ENCODE results near the gene ARMH1.
"Not testable (repeated sequence)": the region's sequence is repeated elsewhere in the genome, so short reads cannot be mapped to it uniquely, and the experiment has no call there.

ARMH1 gene

GRCh38 chr1:44720281-44720680 is 45.8 kb downstream of the ARMH1 start:
- no peak for DNase-seq

GRCh38 chr1:44721485-44722361 is 47.2 kb downstream of the ARMH1 start:
- peak in 8 of 56 donors; percentile 5 to 30 (median 24) for DNase-seq

GRCh38 chr1:44723064-44723463 is 48.5 kb downstream of the ARMH1 start:
- no peak for DNase-seq

GRCh38 chr1:44723496-44724295 is 49.2 kb downstream of the ARMH1 start:
- peak in 1 of 56 donors; percentile 15 for DNase-seq

GRCh38 chr1:44724296-44724954 is 49.9 kb downstream of the ARMH1 start:
- DNase-seq = no peak

- DNase-seq = no peak
These were observed 50.6 kb downstream of the ARMH1 start for GRCh38 chr1:44724955-44725698.

- peak in 55 of 56 donors; percentile 34 to 97 (median 84) for DNase-seq
These were observed 56.4 kb downstream of the ARMH1 start, which contains the start of gene RNU5D-1 for GRCh38 chr1:44730741-44731512. TSS of gene RNU5D-1 (minus strand) at chr1:44731170.

GRCh38 chr1:44733365-44733764 is 58.9 kb downstream of the ARMH1 start:
- no peak for DNase-seq

GRCh38 chr1:44733784-44734183 is 59.3 kb downstream of the ARMH1 start:
- DNase-seq = no peak

GRCh38 chr1:44735992-44736391 is 61.5 kb downstream of the ARMH1 start:
- DNase-seq = no peak

GRCh38 chr1:44738953-44739306 is 64.4 kb downstream of the ARMH1 start:
- not testable (repeated sequence) for DNase-seq

GRCh38 chr1:44739307-44740178 is 65.0 kb downstream of the ARMH1 start, which contains the start of gene KIF2C:
TSS of gene KIF2C (plus strand) at chr1:44739837. CDS start at chr1:44739933, 96 bp downstream.
- peak; percentile 61 to 98 (median 92) for DNase-seq

- no peak for DNase-seq
These were observed 65.7 kb downstream of the ARMH1 start for GRCh38 chr1:44740179-44740617.

GRCh38 chr1:44743211-44743610 is 68.7 kb downstream of the ARMH1 start:
- DNase-seq = no peak

GRCh38 chr1:44747878-44748277 is 73.4 kb downstream of the ARMH1 start:
- no peak for DNase-seq

GRCh38 chr1:44757420-44757819 is 82.9 kb downstream of the ARMH1 start:
- no peak for DNase-seq

GRCh38 chr1:44759077-44759476 is 84.6 kb downstream of the ARMH1 start:
- DNase-seq = no peak

GRCh38 chr1:44760876-44761275 is 86.4 kb downstream of the ARMH1 start:
- no peak for DNase-seq

- not testable (repeated sequence) for DNase-seq
These were observed 91.9 kb downstream of the ARMH1 start for GRCh38 chr1:44766421-44766820.

All from nucleus accumbens (tissue), 56 donors.